Smooth muscle cell (in vitro differentiated cells): ENCODE measurements around the gene DOP1A. TPM values are rescaled to one million over a fixed set of nuclear protein-coding genes. Genes with fewer than 3 reads are reported as not detected.

ENCODE experiments used
- DNase-seq: peaks from one replicate; lab custom pipeline; 2025; ENCODE audit not compliant: unreplicated experiment; lab: John Stamatoyannopoulos, UW
- H2AFZ ChIP-seq: fragments of 200-600 bp; sonication (generic); 2 replicates; pipeline ENCODE4 v1.6.0; 2016; ENCODE audit warnings: antibody characterized with exemption, low read depth, mild to moderate bottlenecking
- H3F3A ChIP-seq: fragments of 200-600 bp; sonication (generic); 2 replicates; pipeline ENCODE4 v1.6.0; 2017; ENCODE audit warnings: antibody characterized with exemption, low read depth
- H3K27ac ChIP-seq: fragments of 200-600 bp; sonication (generic); 2 replicates; pipeline ENCODE4 v1.5.1; 2016; ENCODE audit warnings: low read depth, mild to moderate bottlenecking
- H3K27me3 ChIP-seq: fragments of 200-600 bp; sonication (generic); 2 replicates; pipeline ENCODE4 v1.6.1; 2016; ENCODE audit warnings: low read depth, mild to moderate bottlenecking
- H3K36me3 ChIP-seq: fragments of 200-600 bp; sonication (generic); 2 replicates; pipeline ENCODE4 v1.5.1; 2016; ENCODE audit warnings: low read depth
- H3K4me1 ChIP-seq: fragments of 200-600 bp; sonication (generic); 2 replicates; pipeline ENCODE4 v1.5.1; 2016; ENCODE audit warnings: low read depth
- H3K4me2 ChIP-seq: fragments of 200-600 bp; sonication (generic); 2 replicates; pipeline ENCODE4 v1.6.0; 2016; ENCODE audit warnings: mild to moderate bottlenecking
- H3K4me3 ChIP-seq: fragments of 200-600 bp; sonication (generic); 2 replicates; pipeline ENCODE4 v1.5.1; 2016; ENCODE audit warnings: mild to moderate bottlenecking
- H3K79me2 ChIP-seq: fragments of 200-600 bp; sonication (generic); 2 replicates; pipeline ENCODE4 v1.6.0; 2016; ENCODE audit warnings: low read depth, mild to moderate bottlenecking
- H3K9ac ChIP-seq: fragments of 200-600 bp; sonication (generic); 2 replicates; pipeline ENCODE4 v1.6.0; 2016; ENCODE audit warnings: low read depth
- H3K9me3 ChIP-seq: fragments of 200-600 bp; sonication (generic); replicated peaks from 2 replicates; pipeline ENCODE4 v1.5.1; 2016; ENCODE audit warnings: low read depth
- H4K20me1 ChIP-seq: fragments of 200-600 bp; sonication (generic); 2 replicates; pipeline ENCODE4 v1.6.0; 2016; ENCODE audit warnings: low read depth
- WGBS: methylation state at CpG from one replicate; pipeline ENCODE4 v1.1.7; 2016; ENCODE audit warnings: low lambda C conversion rate; 5-methylcytosine and 5-hydroxymethylcytosine counted together
- polyA plus RNA-seq: library from polyadenylated mRNA; unstranded; fragments of >200 nt; fragmentation: Nextera tagmentation; extraction: Ambion mirVana; gene quantifications from 2 replicates; pipeline ENCODE4 v1.2.1, GENCODE V29; 2016
- total RNA-seq: library from RNA; depleted of rRNA; stranded (reverse); fragments of >200 nt; gene quantifications from 2 replicates; pipeline ENCODE4 v1.2.3, GENCODE V29; 2014
- TF ChIP-seq, protein P1 (sequence below): fragments of 200-600 bp; sonication (generic); IDR thresholded peaks from 2 replicates; pipeline ENCODE4 v1.5.1; 2017; ENCODE audit warnings: borderline replicate concordance, mild to moderate bottlenecking, antibody characterized with exemption; ENCODE audit not compliant: insufficient read depth, poor library complexity, severe bottlenecking

The DOP1A gene
- total and polyA plus RNA-seq, 2 experiments from 2014 or later, result 0.93 to 11.0 TPM

DNA sequence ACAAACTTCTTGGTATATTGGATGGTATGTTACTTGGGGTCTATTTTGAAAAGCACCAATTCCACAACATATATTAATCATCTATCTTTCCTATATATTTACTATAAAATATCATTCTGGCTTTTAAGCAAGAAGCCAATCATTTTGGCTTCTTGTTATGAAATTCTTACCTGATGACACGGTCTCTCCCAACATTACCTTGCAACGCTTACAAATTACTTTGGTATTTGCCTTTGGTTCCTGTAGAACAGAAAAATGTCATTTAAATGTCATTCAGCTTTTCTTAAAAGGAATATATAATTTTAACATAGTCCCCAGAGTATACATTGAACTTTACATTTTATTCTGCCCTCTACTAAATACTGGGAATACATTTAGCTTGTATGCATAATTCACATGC lies 29.2 kb upstream of the DOP1A start:
- Histone ChIP-seq H3K36me3 (no peaks in the 10 kb centered on the region), H2AFZ (no peak overlapping the region), H3K27ac (no peak overlapping the region), H3K27me3 (no peaks in the 10 kb centered on the region), H3F3A (no peaks in the 10 kb centered on the region), H3K4me3 (no peak overlapping the region), H3K9me3 (no peaks in the 10 kb centered on the region), H3K79me2 (no peaks in the 10 kb centered on the region), H3K4me2 (no peak overlapping the region), H3K4me1 (peaks cover 11% of the 10 kb centered on the region), H3K9ac (no peak overlapping the region), H4K20me1 (no peaks in the 10 kb centered on the region)
- DNase-seq, result no peak
- TF ChIP-seq, protein P1, sequence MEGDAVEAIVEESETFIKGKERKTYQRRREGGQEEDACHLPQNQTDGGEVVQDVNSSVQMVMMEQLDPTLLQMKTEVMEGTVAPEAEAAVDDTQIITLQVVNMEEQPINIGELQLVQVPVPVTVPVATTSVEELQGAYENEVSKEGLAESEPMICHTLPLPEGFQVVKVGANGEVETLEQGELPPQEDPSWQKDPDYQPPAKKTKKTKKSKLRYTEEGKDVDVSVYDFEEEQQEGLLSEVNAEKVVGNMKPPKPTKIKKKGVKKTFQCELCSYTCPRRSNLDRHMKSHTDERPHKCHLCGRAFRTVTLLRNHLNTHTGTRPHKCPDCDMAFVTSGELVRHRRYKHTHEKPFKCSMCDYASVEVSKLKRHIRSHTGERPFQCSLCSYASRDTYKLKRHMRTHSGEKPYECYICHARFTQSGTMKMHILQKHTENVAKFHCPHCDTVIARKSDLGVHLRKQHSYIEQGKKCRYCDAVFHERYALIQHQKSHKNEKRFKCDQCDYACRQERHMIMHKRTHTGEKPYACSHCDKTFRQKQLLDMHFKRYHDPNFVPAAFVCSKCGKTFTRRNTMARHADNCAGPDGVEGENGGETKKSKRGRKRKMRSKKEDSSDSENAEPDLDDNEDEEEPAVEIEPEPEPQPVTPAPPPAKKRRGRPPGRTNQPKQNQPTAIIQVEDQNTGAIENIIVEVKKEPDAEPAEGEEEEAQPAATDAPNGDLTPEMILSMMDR, result no peak
- 79% methylated on average over 2 of the region's 2 CpGs for WGBS

- Histone ChIP-seq H3K27me3 (no peaks in the 10 kb centered on the region), H3F3A (no peaks in the 10 kb centered on the region), H4K20me1 (no peaks in the 10 kb centered on the region), H3K9me3 (no peaks in the 10 kb centered on the region), H3K27ac (no peak overlapping the region), H3K4me1 (peaks cover 19% of the 10 kb centered on the region), H3K4me2 (no peak overlapping the region), H3K36me3 (no peaks in the 10 kb centered on the region), H3K9ac (no peak overlapping the region), H3K79me2 (no peaks in the 10 kb centered on the region), H2AFZ (no peak overlapping the region), H3K4me3 (no peak overlapping the region)
- WGBS, result 69% methylated on average over 4 of the region's 4 CpGs
- DNase-seq, result no peak
- TF ChIP-seq, protein P1, result no peak
Observed at GRCh38 chr6:83042467-83043053, 24.9 kb upstream of the DOP1A start.

DNA sequence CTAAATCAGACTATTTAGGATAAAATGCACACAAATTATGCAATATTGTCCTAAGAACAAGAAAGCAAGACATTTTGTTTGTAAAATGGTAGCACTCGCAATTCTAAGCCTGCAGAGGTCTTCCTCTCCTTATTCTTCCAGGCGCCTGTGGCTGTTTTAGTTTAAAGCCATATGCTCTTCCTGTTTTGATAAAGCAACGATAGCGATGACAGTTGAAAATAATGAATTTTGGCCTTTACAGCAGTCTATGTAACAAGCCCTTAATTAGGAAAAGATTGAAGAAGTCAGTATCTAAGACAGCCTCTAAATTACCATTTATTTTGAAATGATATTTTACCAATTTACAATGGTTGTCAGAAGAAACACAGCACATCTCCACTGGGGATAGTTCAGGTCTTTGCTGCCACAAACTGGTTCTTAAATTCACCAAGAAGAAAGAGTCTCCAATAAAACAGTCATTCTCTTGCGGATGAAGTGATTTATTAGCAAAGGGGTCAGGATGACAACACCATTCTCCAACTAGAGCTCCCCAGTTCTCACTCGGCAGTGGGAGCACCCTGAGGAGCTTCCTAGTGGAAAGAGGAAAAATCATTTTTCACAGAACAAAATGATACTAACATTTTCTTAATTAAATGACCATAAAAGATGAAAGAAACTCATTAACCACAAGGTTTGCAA lies 23.2 kb upstream of the DOP1A start:
- H3K9ac ChIP-seq, result no peak overlapping the region
- H3F3A ChIP-seq, result no peaks in the 10 kb centered on the region
- no peak overlapping the region for H3K4me3 ChIP-seq
- no peaks in the 10 kb centered on the region for H3K9me3 ChIP-seq
- H3K79me2 ChIP-seq, result no peaks in the 10 kb centered on the region
- H3K36me3 ChIP-seq, result peaks cover 4% of the 10 kb centered on the region
- no peak overlapping the region for H3K4me2 ChIP-seq
- H3K4me1 ChIP-seq, result peaks cover 19% of the 10 kb centered on the region
- H3K27me3 ChIP-seq, result no peaks in the 10 kb centered on the region
- no peaks in the 10 kb centered on the region for H4K20me1 ChIP-seq
- WGBS, result 56% methylated on average over 6 of the region's 6 CpGs
- TF ChIP-seq, protein P1, result no peak
- DNase-seq, result no peak
- H3K27ac ChIP-seq, result no peak overlapping the region
- H2AFZ ChIP-seq, result no peak overlapping the region
